ENCODE results near the gene PTGDS.

The PTGDS gene

DNA sequence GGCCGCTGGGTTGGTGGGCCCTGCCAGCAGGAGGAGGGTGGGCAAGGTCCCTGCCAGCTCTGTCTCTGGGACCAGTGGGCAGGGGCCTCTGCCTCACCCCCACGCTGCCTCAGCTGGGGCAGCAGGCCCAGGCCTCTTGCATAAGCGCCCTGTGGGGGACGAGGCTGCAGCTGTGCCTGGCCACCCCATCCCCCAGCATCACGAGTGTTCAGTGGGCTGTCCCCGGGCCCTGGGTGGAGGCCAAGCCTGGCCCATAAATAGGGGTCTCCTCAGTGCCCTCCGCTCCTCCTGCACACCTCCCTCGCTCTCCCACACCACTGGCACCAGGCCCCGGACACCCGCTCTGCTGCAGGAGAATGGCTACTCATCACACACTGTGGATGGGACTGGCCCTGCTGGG, at the start of gene PTGDS:
PTGDS (plus strand) TSS at position 282 of the 400 bp plus-strand sequence; CDS start at position 357, 75 bp downstream.
- DNase-seq: no peak

DNA sequence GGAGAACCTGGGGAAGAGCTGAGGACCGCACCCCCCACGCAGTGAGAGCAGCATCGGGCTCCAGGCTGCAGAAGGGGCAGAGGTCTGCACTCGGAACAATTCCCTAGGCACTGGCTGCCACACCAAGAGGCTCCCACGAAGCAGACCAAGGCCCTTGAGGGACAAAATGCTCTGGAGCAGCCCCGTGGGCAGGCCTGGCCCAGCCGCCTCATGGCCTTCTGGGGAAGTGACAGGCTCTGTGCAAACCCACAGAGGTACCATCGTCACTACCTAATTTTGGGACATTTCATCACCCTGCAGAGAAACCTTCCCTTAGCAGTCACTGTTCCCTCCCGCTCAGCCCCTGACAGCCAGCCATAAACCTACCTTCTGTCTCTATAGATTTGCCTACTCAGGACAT, 48.7 kb upstream of the PTGDS start:
- DNase-seq: no peak

DNA sequence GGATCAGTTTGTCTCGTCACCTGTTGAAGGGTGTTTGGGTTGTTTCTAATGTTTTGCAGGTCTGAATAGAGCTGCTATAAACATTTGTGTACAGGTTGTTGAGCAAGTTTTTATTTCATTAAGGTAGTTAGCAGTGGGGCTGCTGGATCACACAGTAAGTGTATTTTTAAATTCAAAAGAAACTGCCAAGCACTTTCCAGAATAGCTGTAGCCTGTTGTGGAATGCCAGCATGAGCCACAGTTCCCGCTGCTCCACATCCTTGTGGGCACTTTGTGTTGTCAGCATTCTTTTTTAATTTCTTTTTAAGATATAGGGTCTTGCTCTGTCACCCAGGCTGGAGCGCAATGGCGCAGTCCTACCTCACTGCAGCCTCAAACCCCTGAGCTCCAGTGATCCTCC, 47.3 kb upstream of the PTGDS start:
- no peak for DNase-seq

DNA sequence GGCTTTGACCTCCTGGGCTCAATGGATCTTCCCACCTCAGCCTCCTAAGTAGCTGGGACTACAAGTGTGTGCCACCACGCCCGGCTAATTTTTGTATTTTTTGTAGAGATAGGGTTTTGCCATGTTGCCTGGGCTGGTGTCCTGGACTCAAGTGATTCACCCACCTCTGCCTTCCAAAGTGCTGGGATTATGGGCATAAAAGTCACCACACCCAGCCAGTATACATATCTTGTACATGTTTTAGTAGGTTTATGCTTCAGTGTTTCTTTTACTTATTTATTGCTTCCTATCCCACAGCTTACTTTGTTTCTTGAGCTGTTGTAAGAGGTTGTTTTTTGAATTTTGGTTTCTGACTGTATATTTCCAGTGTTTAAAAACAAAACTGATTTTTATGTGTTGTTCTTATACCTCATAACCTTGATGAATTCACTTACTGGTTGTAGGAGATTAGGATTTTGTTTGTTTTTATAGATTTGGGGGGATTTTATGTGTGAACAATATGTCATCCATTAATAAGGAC, 45.6 kb upstream of the PTGDS start:
- DNase-seq: no peak

DNA sequence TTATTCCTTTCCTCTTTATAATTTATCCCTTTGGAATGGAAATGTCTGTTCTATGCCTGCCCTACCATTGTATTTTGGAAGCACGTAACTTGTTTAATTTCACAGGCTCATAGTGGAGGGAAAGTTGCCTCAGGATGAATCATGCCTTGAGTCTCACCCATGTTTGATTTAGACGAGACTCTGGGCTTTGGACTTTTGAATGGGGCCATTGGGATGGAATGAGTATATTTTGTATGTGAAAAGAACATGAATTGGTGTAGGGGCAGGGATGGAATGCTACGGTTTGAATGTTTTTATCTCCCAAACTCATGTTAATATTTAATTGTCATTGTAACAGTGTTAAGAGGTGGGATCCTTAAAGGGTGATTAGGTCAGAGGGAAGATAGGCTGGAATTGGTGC, 43.0 kb upstream of the PTGDS start:
- DNase-seq: no peak

DNA sequence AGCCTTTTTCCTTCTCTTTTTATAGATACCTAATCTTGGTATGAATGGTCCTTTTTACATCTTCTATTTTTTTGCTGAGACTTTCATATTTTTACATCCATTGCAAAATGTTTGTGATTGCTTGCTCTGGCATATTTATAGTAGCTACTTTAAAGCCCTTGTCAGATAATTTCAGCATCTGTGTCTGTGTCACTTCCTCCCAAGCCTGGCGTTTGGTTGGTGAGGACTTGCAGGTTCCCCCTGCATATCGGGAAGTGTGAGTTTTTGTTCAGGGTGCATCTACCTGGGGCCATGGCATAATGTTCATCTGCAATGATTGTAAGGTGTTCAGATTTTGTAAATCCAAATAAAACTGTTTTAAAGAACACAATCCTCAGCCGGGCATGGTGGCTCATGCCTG, 41.7 kb upstream of the PTGDS start:
- DNase-seq: no peak

DNA sequence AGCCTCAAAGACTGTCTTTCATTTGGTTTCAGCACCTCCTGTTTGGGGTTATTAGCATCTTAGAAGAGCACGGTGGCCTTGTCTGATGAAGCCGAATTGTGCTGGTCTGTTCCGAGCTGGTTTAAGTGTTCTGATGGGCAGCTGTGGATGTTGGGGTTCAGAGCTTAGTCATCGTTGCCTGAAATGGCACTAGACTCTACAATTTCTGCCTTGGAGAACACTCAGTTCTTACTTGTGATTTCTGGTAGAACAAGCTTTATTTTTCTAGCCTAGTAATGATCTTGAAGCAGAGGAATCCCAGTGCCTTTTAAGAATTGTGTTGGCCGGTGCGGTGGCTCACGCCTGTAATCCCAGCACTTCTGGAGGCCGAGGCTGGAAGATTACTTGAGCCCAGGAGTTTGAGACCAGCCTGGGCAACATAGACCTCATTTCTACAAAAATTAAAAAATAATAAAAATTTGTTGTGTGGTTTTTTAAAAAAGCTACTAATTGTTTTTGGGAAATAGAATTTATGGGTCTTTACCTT, 40.6 kb upstream of the PTGDS start:
- DNase-seq: no peak

DNA sequence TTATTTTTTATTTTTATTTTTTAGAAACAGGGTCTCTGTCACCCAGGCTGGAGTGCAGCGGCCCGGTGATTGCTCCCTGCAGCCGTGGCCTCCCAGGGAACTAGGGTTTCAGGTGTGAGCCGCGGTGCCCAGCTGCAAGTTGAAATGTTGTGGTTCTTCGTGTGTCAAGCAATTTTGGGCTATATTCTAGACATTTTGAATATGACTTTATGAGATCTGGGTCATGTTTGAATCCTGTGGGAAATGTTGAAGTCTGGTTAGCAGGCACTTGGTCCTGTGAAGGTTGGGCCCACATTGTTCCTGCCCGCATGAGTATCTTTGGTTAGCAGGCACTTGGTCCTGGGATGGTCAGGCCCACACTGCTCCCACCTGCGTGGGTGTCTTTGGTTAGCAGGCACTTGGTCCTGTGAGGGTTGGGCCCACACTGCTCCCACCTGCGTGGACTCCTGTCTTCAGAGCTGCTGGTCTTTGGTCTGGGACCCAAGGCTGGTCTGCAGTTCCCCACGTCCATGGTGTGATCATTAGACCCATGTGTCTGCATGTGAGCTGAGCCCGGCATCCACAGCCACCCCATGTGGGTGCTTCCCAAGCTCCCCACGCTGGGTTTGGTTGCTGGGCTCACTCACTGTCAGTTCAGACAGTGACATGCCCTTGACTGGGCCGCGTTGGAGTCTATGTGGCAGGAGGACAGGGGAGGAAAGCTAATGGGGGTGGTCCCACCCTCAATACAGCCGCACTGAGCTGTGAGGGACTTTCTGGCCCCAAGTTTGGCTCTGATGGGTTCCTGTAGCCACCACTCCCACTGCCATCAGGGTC, 39.9 kb upstream of the PTGDS start:
- DNase-seq: no peak

DNA sequence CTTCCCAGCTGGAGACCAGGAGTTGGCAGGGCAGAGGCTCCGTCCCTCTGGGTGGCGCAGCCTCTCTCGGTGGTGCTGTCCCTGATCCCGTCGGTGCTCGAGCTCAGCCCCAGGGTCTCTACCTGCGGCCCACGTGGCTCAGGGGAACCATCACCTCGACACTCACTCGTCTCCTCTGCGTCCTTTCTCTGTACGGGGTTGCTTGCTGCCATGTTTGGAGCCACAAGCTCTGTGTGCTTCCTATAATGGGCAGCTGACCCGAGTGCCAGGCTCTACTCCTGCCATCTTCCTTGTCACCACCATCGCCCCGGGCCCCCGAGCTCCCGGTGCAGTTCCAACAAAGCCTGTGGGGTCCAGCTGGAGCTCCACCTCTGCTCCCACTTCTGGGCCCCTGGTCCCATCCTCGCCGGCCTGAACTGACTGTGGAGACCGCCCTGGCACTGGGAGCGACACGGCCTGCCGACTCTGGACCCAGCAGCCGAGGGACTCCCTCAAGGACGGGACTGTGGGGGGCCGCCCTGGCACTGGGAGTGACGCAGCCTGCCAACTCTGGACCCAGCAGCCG, 37.8 kb upstream of the PTGDS start:
- no peak for DNase-seq

DNA sequence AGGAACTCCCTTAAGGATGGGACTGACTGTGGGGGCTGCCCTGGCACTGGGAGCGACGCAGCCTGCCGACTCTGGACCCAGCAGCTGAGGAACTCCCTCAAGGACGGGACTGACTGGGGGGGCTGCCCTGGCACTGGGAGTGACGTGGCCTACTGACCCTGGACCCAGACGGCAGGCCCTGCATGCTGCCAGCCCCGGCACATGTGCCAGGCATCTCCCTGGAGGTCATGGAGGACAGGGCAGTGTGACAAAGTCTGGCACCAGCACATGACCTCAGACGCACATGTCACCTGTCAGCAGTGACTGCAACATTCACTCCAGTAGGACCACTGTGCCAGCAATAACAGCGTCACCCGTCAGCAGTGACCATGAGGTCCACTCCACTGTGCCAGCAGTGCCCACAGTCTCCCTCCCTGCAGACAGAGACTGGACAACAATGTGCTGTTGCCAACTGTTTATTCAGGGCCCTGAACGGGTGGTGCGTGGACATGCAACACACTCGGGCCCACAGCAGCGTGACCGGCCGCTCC, 37.2 kb upstream of the PTGDS start:
- DNase-seq: no peak

DNA sequence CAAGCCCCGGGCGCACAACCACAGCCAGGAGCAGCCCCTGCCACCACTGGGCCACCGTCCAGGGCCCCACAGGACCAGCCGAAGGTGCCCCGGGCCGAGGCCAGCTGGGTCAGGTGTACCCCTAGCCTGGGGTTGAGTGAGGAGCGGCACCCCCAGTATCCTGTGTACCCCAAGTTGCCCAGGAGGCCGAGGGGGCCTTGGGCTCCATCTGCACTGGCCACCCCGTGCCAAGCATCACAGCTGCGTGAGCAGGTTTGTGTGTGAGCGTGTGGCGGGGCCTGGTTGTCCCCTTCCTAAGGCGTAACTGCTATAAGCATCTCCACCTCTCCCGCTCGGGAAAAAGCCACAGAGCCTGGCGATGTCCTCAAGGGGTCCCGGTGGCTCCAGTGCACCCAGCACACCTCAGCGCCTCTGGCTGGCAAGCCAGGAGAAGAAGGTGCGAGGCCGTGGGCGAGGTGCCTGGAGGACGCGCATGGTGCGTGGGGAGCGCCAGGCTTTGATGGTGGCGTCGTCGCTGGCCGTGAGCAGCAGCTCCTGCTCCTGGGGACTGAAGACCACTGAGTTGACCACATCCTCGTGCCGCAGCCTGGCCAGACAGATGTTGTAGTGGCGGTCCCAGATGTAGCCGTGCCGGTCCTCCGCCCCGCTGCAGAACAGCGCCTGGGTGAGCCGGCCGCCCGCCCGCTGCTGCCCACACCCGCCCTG, 36.6 kb upstream of the PTGDS start:
- DNase-seq: no peak

DNA sequence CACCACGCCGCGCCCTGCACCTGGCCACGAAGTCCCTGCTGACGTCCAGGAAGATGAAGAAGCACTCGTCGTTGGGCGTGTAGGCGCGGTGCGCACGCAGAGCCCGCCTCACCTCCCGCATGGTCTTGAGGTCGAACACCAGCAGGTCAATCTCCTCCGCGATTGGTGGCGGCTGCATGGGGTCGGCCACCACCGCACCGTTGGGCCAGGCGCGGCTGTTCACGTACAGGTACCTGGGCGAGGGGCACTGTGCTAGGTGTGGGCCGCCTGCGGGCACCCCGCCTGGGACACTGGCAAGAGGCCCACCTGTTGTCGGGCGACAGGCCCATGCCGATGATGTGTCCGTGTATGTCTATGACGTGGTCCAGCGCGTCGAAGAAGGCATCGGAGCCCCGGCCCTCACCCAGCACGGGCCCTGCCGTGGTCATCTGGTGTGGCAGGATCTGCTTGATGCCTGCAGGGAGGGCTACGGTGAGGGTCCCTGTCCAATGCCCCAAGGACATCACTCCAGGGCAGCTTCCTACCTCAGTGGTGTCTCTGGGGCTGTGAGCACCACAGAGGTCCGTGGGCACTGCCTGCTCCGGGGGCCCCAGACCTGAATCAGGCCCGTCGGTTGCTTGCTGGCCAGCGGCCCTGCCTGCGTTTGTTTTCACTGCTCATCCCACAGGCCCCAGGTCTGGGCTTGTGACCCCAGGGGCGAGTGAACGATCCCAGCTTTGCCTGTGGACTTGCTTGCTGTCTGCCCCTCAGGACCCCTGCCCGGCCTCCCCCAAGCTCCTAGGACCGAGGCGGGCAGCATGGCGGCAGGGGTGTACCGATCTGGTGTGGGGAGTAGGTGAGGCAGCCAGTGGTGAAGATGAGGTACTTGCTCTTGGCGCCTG, 35.8 kb upstream of the PTGDS start:
- DNase-seq: no peak

DNA sequence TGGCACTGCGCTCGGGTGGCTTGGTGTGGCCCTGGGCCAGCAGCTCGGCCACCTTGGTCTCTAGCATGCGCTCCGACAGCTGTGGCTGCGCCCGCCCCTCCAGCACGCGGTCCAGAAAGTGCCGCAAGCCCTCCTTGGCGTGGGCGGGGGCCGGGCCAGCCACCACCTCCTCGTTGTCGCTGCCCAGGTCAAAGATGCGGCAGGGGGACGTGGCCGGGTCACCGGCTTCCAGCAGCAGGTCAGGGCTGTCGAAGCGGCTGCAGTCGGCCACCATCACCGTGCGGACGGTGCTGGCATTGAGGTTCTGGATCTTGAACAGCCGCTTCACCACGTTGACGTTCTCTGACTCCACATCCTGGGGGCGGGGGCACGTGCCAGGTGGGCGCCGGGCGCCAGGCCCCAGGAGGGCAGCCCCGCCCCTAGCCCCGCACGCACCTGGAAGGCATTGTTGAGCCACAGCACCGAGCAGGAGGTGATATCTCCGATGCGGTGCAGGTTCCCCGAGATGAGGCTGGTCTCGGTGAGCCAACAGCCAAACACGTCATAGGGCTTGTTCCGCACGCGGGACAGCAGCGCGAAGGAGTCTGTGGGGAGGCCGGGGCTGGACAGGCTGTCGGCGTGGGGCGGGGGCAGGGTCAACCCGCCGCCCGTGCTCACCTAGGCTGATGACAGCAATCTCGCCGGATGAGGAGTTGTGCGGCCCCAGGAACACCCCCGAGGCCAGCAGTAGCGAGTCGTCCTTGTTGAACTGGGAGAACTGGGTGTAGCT, 35.0 kb upstream of the PTGDS start:
- DNase-seq: no peak

DNA sequence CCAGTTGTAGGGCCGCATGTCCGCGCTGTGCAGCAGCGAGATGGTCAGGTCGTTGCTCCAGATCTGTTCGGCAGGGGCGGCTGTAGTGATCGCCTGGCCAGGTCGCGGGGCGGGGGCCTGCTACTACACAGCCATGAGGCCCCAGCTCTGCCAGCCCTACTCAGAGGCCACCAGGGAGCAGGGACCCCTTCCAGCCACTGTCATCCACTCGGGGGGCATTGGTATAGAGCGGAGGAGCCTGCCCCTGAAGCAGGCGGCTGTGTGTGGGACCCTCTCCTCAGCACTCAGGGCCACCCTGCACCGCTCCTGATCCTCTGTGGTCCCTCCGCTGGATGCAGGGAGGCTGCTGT, 34.4 kb upstream of the PTGDS start:
- DNase-seq: no peak

DNA sequence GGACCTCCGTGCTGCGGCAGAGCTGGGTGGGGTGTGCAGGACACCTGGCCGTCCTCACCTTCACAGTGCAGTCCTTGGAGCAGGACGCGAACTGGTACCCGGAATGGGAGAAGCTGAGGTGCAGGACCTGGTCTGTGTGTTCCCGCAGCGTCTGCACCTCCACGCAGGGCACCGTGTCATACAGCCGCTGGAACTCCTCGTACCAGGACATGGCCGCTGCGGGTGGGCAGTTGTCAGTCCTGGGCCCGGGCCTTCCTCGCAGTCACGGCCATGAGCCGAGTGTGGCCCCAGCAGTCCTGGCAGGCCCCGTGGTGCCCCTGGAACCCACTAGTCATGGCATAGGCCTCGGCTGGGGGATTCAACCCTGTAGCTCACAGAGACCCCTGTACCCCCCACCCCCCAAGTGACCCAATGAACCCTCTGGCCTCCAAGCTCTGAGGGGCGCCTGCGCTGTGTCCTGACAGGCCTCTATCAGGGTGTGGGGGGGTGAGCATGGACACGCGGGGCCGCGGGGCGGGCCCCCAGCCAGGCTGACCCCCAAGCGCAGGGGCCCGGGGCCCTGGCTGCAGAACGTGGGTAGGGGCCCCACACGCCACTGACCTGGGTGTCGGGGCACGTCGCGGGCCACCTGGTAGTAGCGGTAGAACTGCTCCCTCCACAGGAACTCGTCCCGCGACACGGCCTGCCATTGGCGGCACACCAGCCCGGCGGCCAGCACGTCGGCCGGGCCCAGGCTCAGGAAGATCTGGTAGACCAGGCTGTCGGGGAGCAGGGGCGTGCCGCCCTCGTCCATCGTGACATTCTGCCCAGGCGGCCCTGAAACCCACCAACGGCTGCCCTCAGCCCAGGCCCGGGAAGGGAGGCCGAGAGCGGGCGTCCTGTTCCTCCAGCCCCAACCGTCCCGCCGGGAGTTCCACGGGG, 33.8 kb upstream of the PTGDS start:
- no peak for DNase-seq

DNA sequence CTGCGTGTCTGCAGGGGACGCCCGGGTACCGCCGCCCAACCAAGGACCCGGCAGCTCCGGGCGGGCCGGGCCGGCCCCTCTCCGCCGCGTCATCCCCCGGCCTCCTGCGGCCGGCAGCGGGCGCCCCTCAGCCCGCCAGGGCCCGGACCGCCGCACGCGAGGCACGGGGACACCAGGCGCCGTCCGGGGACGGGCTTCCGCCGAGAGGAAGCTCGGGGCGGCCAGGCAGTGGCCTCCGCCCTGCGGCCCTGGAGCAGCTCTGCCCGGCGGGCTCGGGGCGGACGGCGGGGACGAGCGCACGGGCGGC, 33.1 kb upstream of the PTGDS start:
- DNase-seq: no peak

DNA sequence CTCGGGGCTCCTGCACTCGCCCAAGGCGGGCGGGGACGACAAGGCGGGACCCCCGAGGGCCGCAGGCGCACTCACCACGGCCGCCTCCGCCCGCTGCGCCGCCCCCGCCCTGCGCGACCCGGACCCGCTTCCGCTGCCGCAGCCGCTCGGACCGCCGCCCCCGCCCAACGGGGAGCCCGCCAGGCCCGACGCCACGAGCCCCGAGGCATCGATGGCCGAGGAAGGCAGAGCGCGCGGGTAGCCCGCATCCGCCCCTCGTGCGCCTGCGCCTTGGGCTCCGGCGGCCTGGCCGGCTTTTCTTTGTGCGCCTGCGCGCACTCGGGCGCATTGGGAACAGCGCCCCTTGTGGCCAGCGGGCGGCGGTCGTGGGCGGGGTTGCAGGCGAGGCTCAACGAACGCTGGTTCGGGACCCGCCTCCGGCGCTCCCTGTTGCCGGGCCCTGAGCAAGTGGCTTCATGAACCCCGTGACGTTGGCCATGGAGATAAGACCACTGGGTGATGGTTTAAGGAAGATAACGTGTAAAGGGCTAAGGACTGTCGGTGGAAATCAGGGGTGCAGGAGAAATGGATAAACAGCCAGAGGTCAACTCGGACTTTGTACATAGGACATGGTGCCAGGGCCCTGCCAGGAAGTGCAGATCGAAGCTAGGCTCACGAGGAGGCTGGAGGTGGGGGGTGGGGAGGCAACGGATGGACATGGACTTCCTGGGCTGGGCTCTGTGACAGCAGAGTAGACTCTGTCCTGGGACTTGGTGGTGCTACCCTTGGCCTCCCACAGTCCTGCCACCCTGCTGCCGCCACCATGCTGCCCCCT, 32.6 kb upstream of the PTGDS start, which contains the start of the genes C8G and FBXW5:
C8G (plus strand) TSS at position 725 of the 814 bp plus-strand sequence; CDS start at position 803, 78 bp downstream.
FBXW5 (minus strand) TSS at position 220 of the 814 bp plus-strand sequence. CDS start 655 bp downstream, outside the sequence.
- peak; percentile 90 for DNase-seq

DNA sequence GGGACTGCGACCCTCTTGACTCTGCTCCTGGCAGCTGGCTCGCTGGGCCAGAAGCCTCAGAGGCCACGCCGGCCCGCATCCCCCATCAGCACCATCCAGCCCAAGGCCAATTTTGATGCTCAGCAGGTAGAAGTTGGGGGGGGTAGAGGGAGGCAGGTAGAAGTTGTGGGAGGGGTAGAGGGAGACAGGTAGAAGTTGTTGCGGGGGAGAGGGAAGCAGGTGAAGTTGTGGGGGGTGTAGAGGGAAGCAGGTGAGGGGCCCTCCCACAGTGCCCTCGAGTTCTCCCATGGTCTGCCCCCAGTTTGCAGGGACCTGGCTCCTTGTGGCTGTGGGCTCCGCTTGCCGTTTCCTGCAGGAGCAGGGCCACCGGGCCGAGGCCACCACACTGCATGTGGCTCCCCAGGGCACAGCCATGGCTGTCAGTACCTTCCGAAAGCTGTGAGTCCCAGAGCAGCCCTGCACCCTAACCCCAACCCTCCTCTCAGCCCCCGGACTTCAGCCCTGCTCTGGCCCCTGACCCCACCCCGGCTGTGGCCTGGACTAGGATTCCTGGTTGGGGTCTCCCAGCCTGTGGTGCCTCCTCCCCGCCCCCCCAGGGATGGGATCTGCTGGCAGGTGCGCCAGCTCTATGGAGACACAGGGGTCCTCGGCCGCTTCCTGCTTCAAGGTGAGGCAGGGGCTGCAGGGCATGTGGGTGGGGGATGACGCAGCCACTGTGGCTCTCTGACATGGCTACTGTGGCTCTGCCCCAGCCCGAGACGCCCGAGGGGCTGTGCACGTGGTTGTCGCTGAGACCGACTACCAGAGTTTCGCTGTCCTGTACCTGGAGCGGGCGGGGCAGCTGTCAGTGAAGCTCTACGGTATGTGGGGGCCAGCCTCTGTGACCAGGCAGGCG, 31.7 kb upstream of the PTGDS start:
- DNase-seq: no peak

Measured in NCI-H1105 (cell line).